ENCODE measurements around the gene EPHB2.

DNA sequence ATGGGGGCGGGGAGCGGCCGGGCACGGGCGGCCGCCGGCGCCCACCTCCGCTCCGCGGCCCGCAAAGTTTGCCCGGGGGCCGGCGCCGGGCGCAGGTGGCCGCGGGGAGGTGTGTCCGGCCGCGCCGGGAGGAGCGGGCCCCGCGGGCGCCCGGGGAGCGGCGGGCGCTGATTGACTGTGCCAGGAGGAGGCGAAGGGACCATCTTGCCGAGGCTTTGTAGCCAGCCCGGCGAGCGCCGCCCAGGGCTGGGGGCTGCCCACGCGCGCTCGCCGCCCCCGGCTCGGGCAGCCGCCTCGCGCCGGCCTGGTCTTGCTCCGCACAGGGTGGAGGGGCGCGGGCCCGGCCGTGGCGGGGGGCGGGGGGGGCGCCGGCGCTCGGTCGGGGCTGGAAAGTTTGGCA is 432 bp downstream of the EPHB2 start:
- no peak for TF ChIP-seq CTCF (IDR thresholded peaks at IDR 0.05)
- TF ChIP-seq POLR2A (IDR thresholded peaks at IDR 0.05): no peak

All from testis (tissue), 2 donors.